Measurements from ENCODE around the gene PCED1B.
"Not testable (repeated sequence)": the region's sequence is repeated elsewhere in the genome, so short reads cannot be mapped to it uniquely, and the experiment has no call there.

PCED1B gene

DNA sequence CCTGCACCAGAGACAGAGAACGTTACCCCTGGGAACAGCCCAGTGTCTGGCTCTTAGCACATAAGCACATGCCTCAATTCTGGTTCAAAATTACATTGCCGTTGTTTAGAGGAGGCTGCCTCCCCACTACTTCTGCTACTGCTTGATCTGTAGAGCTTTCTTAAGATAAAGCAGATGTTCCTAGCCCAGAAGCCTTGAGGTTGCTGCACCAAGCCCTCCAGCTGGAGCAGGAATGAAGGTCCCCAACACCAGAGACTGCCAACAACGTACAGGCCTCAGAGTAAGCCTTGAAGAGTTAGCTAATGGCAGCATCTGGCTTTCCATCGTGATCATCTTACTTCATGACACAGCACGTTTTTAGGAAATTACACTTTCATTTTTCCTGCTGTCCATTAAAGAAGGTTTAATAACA is 35.1 kb downstream of the PCED1B start:
- no peak overlapping the region for H3K4me3 ChIP-seq (replicated peaks; ENCODE audit: low read depth, low read length)
- DNase-seq (ENCODE audit: extremely low read depth, low read depth) = no peak
- TF ChIP-seq, protein P1, sequence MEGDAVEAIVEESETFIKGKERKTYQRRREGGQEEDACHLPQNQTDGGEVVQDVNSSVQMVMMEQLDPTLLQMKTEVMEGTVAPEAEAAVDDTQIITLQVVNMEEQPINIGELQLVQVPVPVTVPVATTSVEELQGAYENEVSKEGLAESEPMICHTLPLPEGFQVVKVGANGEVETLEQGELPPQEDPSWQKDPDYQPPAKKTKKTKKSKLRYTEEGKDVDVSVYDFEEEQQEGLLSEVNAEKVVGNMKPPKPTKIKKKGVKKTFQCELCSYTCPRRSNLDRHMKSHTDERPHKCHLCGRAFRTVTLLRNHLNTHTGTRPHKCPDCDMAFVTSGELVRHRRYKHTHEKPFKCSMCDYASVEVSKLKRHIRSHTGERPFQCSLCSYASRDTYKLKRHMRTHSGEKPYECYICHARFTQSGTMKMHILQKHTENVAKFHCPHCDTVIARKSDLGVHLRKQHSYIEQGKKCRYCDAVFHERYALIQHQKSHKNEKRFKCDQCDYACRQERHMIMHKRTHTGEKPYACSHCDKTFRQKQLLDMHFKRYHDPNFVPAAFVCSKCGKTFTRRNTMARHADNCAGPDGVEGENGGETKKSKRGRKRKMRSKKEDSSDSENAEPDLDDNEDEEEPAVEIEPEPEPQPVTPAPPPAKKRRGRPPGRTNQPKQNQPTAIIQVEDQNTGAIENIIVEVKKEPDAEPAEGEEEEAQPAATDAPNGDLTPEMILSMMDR (IDR thresholded peaks at IDR 0.05; ENCODE audit: low read depth, low read length, missing control alignments) = no peak

DNA sequence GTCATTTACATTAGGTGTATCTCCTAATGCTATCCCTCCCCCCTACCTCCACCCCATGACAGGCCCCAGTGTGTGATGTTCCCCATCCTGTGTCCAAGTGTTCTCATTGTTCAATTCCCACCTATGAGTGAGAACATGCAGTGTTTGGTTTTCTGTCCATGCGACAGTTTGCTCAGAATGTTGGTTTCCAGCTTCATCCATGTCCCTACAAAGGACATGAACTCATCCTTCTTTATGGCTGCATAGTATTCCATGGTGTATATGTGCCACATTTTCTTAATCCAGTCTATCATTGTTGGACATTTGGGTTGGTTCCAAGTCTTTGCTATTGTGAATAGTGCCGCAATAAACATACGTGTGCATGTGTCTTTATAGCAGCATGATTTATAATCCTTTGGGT is 37.9 kb downstream of the PCED1B start:
- DNase-seq (ENCODE audit: extremely low read depth, low read depth); H3K4me3 ChIP-seq (replicated peaks; ENCODE audit: low read depth, low read length): not testable (repeated sequence)

DNA sequence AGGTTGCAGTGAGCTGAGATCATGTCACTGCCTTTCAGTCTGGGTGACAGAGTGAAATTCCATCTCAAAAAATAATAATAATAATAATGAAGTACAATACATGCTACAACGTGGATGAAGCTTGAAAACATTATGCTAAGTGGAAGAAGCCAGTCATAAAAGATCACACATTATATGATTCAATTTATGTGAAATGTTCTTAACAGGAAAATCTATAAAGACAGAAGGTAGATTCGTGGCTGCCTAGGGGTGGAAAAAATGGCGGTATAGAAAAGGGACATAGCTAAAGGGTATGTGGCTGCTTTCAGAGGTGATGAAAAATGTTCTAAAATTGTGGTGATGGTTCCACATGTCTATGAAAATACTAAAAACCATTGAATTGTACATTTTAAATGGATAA is 41.3 kb downstream of the PCED1B start:
- H3K4me3 ChIP-seq (replicated peaks; ENCODE audit: low read depth, low read length) = no peak overlapping the region

DNA sequence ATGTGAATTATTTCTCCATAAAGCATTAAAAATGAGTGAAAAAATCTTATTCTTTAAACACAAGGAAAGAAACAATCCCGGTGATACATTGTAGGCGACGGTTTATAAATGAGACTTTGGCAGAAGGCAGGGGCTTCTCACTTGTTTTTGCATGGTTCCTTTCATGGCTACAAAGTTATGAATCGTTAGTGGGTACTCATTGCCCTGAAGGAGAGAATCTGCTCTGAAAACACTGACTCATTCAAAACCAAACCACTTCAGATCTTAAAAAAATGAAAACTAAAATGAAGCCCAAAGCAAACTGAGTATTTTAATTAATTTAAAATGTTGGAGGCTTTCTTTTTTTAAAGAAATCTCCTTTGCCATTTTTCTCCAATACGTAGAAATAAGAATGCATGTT is 41.7 kb downstream of the PCED1B start:
- DNase-seq (ENCODE audit: extremely low read depth, low read depth) = no peak
- TF ChIP-seq, protein P1 (IDR thresholded peaks at IDR 0.05; ENCODE audit: low read depth, low read length, missing control alignments) = no peak
- H3K4me3 ChIP-seq (replicated peaks; ENCODE audit: low read depth, low read length) = no peak overlapping the region

More for the DNA sequence above, 41.3 kb downstream of the PCED1B start:
- DNase-seq (ENCODE audit: extremely low read depth, low read depth) = no peak
- TF ChIP-seq, protein P1 (IDR thresholded peaks at IDR 0.05; ENCODE audit: low read depth, low read length, missing control alignments) = no peak

DNA sequence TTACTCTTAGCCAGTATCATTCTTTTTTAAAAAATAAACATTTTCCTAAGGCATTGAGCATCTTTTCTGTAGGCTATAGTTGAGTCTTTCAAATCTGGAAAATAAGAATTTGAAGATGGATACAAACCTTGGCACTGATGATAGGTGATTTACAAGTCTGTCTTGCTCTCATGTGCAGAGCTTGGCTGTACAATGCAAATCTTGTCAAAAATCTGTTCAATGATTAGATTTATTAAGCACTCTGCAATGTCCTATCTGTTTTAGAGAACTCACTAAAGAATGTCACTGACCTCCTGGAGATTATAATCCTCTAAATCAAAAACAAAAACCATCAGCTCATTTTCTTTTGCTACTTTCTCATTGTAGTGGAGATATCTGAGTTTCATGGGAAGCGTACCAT is 43.2 kb downstream of the PCED1B start:
- no peak overlapping the region for H3K4me3 ChIP-seq (replicated peaks; ENCODE audit: low read depth, low read length)
- TF ChIP-seq, protein P1 (IDR thresholded peaks at IDR 0.05; ENCODE audit: low read depth, low read length, missing control alignments) = no peak
- DNase-seq (ENCODE audit: extremely low read depth, low read depth) = no peak

DNA sequence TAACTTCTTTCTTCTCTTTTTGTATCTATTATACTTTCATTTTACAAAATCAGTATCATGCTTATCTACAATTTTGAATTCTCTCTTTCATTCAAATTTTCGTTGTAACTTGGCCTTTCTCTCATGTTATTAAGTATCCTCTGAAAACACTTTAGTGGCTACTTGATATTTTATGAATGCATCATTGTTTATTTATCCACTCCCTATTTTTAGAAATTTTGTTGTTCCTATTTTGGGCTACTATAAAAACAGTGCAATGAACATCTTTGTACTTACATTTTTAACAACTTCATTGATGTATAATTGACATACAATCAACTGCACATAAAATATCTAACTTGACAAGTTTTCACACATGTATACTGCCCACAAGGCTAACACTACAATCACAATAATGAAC is 44.3 kb downstream of the PCED1B start:
- TF ChIP-seq, protein P1 (IDR thresholded peaks at IDR 0.05; ENCODE audit: low read depth, low read length, missing control alignments) = no peak
- no peak overlapping the region for H3K4me3 ChIP-seq (replicated peaks; ENCODE audit: low read depth, low read length)
- DNase-seq (ENCODE audit: extremely low read depth, low read depth) = no peak

DNA sequence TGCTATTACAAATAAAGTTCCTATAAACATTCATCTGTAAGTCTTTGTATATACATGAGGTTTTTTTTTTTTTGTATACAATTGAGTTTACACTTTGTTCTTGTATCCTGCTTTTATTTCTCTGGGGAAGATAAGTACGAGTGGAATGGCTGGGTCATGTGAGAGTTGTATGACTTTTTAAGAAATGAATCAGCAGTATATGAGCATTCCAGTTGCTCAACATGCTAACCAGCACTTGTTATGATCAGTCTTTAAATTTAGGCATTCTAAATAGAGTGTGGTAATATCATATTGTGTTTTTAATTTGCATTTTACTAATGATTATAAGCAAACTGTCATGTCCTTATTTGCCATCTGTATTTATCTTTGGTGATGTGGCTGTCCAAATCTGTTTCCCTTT is 45.0 kb downstream of the PCED1B start:
- H3K4me3 ChIP-seq (replicated peaks; ENCODE audit: low read depth, low read length) = no peak overlapping the region
- no peak for DNase-seq (ENCODE audit: extremely low read depth, low read depth)
- TF ChIP-seq, protein P1 (IDR thresholded peaks at IDR 0.05; ENCODE audit: low read depth, low read length, missing control alignments) = no peak

All from HFF-Myc (cell line).